Esophagus muscularis mucosa (tissue), 4 donors: ENCODE results near the gene MAP2K7. TPM values are rescaled to one million over a fixed set of nuclear protein-coding genes. Genes with fewer than 3 reads are reported as not detected.

Experiments
- DNase-seq: peaks from one replicate; pipeline ENCODE4 v3.0.0-alpha.2; 2017; ENCODE audit errors: extremely low spot score
- H3K27ac ChIP-seq, 4 donors: fragments of 200-600 bp; sonication (generic); replicated peaks in 1 of 4; 1 replicate in 3 of 4; 2 replicates in 1 of 4; pipeline ENCODE4 v1.5.1; 2016 to 2019; ENCODE audit warnings: mild to moderate bottlenecking in 1 of 4
- H3K27me3 ChIP-seq, 4 donors: fragments of 200-600 bp; sonication (generic); one replicate each; pipeline versions ENCODE4 v1.5.1 to v1.6.0; 2016 to 2019
- H3K36me3 ChIP-seq, 4 donors: fragments of 200-600 bp; sonication (generic); one replicate each; pipeline ENCODE4 v1.5.1; 2016 to 2019
- H3K4me1 ChIP-seq, 4 donors: fragments of 200-600 bp; sonication (generic); one replicate each; pipeline ENCODE4 v1.5.1; 2016 to 2019
- H3K4me3 ChIP-seq, 4 donors: fragments of 200-600 bp; sonication (generic); 1 replicate in 2 of 4; 2 replicates in 2 of 4; pipeline ENCODE4 v1.5.1; 2016 to 2019; ENCODE audit warnings: mild to moderate bottlenecking in 4 of 4, moderate library complexity in 1 of 4
- H3K9me3 ChIP-seq, 4 donors: fragments of 200-600 bp; sonication (generic); 1 replicate in 3 of 4; 2 replicates in 1 of 4; pipeline ENCODE4 v1.5.1; 2016 to 2019
- CTCF ChIP-seq, 3 experiments: fragments of 200-600 bp in 2 of 3; fragments of 450-650 bp in 1 of 3; sonication (generic) in 2 of 3; IDR thresholded peaks; one replicate each; pipeline ENCODE4 v1.5.1; 2017 to 2019; ENCODE audit warnings: antibody characterized with exemption in 3 of 3, mild to moderate bottlenecking in 2 of 3, moderate library complexity in 1 of 3
- EP300 ChIP-seq: sonication (generic); formaldehyde crosslinking; IDR thresholded peaks from one replicate; pipeline ENCODE4 v1.6.1; 2017; ENCODE audit warnings: antibody characterized with exemption
- POLR2A ChIP-seq: fragments of 450-650 bp; IDR thresholded peaks from one replicate; pipeline ENCODE4 v1.6.1; 2017; ENCODE audit warnings: antibody characterized with exemption, moderate library complexity, mild to moderate bottlenecking, low read depth
- POLR2AphosphoS5 ChIP-seq, 2 donors: sonication (generic); formaldehyde crosslinking; IDR thresholded peaks; one replicate each; pipeline ENCODE4 v1.6.1; 2017; ENCODE audit warnings: antibody characterized with exemption in 2 of 2
- WGBS: methylation state at CpG from one replicate; pipeline ENCODE4 v1.1.5; 2018; 5-methylcytosine and 5-hydroxymethylcytosine counted together
- intact Hi-C: fragments of 100-400 bp; cut with DNase I; formaldehyde crosslinking; loops from one replicate; pipeline ENCODE4 v1.15.1; 2023
- total RNA-seq, 4 donors: library from RNA; depleted of rRNA; stranded (reverse); fragments of >200 nt; gene quantifications; one replicate each; pipeline versions ENCODE4 v1.1.0 to v1.2.1, GENCODE V29; 2016

MAP2K7 gene
- total RNA-seq, 4 donors from 2014 or later = 17.2 to 31.9 (median 24.5) TPM

- H3K36me3 ChIP-seq = peaks cover 0 to 35% (median 24%) of the 10 kb centered on the region in 4 donors
- TF ChIP-seq POLR2A (no peak), CTCF (IDR thresholded peaks at IDR 0.05) (no peak), EP300 (no peak), POLR2AphosphoS5 (IDR thresholded peaks at IDR 0.05) (no peak)
- H3K9me3 ChIP-seq = no peaks in the 10 kb centered on the region
- DNase-seq = no peak
- H3K27me3 ChIP-seq = peaks cover 0 to 97% (median 25%) of the 10 kb centered on the region in 4 donors
- no peak overlapping the region for H3K27ac ChIP-seq
- WGBS = 76% methylated on average over 12 of the region's 21 CpGs
- no peak overlapping the region for H3K4me3 ChIP-seq
- H3K4me1 ChIP-seq = peaks cover 13 to 35% (median 31%) of the 10 kb centered on the region in 4 donors
- intact Hi-C loops = loop anchor here (5.0 kb wide), 1 partner anchor 33 kb away; no protein-coding TSS in a partner anchor
Observed at GRCh38 chr19:7863971-7864689, 39.5 kb upstream of the MAP2K7 start.

GRCh38 chr19:7864690-7865074 lies 39.0 kb upstream of the MAP2K7 start:
- intact Hi-C loops = loop anchor here (5.0 kb wide), 1 partner anchor 33 kb away; no protein-coding TSS in a partner anchor
- TF ChIP-seq CTCF (IDR thresholded peaks at IDR 0.05) = no peak
- no peak overlapping the region for H3K27ac ChIP-seq
- H3K4me3 ChIP-seq = no peak overlapping the region
- WGBS = 60% methylated on average over 18 of the region's 18 CpGs
- no peak for DNase-seq
- peaks cover 0 to 92% (median 25%) of the 10 kb centered on the region in 4 donors for H3K27me3 ChIP-seq
- H3K36me3 ChIP-seq = peaks cover 0 to 29% (median 18%) of the 10 kb centered on the region in 4 donors
- peaks cover 18 to 41% (median 37%) of the 10 kb centered on the region in 4 donors for H3K4me1 ChIP-seq
- H3K9me3 ChIP-seq = no peaks in the 10 kb centered on the region

GRCh38 chr19:7865262-7865911 lies 38.3 kb upstream of the MAP2K7 start:
- Histone ChIP-seq H3K4me1 (peaks cover 19 to 48% (median 42%) of the 10 kb centered on the region in 4 donors), H3K36me3 (peaks cover 0 to 22% (median 14%) of the 10 kb centered on the region in 4 donors), H3K27ac (no peak overlapping the region), H3K4me3 (no peak overlapping the region), H3K27me3 (peaks cover 0 to 85% (median 23%) of the 10 kb centered on the region in 4 donors), H3K9me3 (no peaks in the 10 kb centered on the region)
- DNase-seq = no peak
- 56% methylated on average over 10 of the region's 10 CpGs for WGBS
- intact Hi-C loops = no loop called here
- no peak for TF ChIP-seq CTCF (IDR thresholded peaks at IDR 0.05)
- no peak for TF ChIP-seq POLR2AphosphoS5 (IDR thresholded peaks at IDR 0.05)
- TF ChIP-seq EP300 = no peak
- no peak for TF ChIP-seq POLR2A

GRCh38 chr19:7866399-7867091 lies 37.1 kb upstream of the MAP2K7 start:
- 73% methylated on average over 11 of the region's 12 CpGs for WGBS
- intact Hi-C loops = no loop called here
- Histone ChIP-seq H3K9me3 (no peaks in the 10 kb centered on the region), H3K4me1 (peaks cover 23 to 54% (median 47%) of the 10 kb centered on the region in 4 donors), H3K27ac (no peak overlapping the region), H3K27me3 (peaks cover 0 to 73% (median 18%) of the 10 kb centered on the region in 4 donors), H3K4me3 (no peak overlapping the region), H3K36me3 (peaks cover 0 to 13% (median 10%) of the 10 kb centered on the region in 4 donors)
- TF ChIP-seq EP300 (no peak), CTCF (IDR thresholded peaks at IDR 0.05) (no peak), POLR2AphosphoS5 (IDR thresholded peaks at IDR 0.05) (no peak), POLR2A (no peak)
- DNase-seq = no peak
